Measurements from ENCODE around the gene SYT11.
"Not testable (repeated sequence)": the region's sequence is repeated elsewhere in the genome, so short reads cannot be mapped to it uniquely, and the experiment has no call there.

Gene SYT11

GRCh38 chr1:155899683-155900082 lies 40.3 kb downstream of the SYT11 start:
- no peak for DNase-seq (ENCODE audit: low read depth)

- DNase-seq (ENCODE audit: low read depth) = no peak
Measured at GRCh38 chr1:155900161-155900560, 40.8 kb downstream of the SYT11 start.

- DNase-seq (ENCODE audit: low read depth) = no peak
Measured at GRCh38 chr1:155904261-155904660, 44.9 kb downstream of the SYT11 start.

- DNase-seq (ENCODE audit: low read depth) = no peak
Measured at GRCh38 chr1:155909894-155910293, 50.5 kb downstream of the SYT11 start.

- no peak for DNase-seq (ENCODE audit: low read depth)
Measured at GRCh38 chr1:155910621-155911121, 51.3 kb downstream of the SYT11 start.

GRCh38 chr1:155911156-155912055 lies 52.0 kb downstream of the SYT11 start, which contains the start of gene RIT1:
Gene RIT1, minus strand, starts transcription at chr1:155911349. Its CDS starts 588 bp downstream, at chr1:155910761.
- no peak for DNase-seq (ENCODE audit: low read depth)

- DNase-seq (ENCODE audit: low read depth) = no peak
Measured at GRCh38 chr1:155912056-155912536, 52.7 kb downstream of the SYT11 start.

- DNase-seq (ENCODE audit: low read depth) = no peak
Measured at GRCh38 chr1:155913969-155914757, 54.8 kb downstream of the SYT11 start.

- DNase-seq (ENCODE audit: low read depth) = no peak
Measured at GRCh38 chr1:155918660-155919059, 59.3 kb downstream of the SYT11 start.

GRCh38 chr1:155919801-155920200 lies 60.4 kb downstream of the SYT11 start:
- no peak for DNase-seq (ENCODE audit: low read depth)

- no peak for DNase-seq (ENCODE audit: low read depth)
Measured at GRCh38 chr1:155920717-155921116, 61.4 kb downstream of the SYT11 start.

- DNase-seq (ENCODE audit: low read depth) = no peak
Measured at GRCh38 chr1:155925506-155925905, 66.1 kb downstream of the SYT11 start.

- DNase-seq (ENCODE audit: low read depth) = no peak
Measured at GRCh38 chr1:155929057-155929456, 69.7 kb downstream of the SYT11 start.

GRCh38 chr1:155930725-155931124 lies 71.4 kb downstream of the SYT11 start:
- DNase-seq (ENCODE audit: low read depth) = not testable (repeated sequence)

GRCh38 chr1:155931332-155932038 lies 72.1 kb downstream of the SYT11 start:
- DNase-seq (ENCODE audit: low read depth) = no peak

- no peak for DNase-seq (ENCODE audit: low read depth)
Measured at GRCh38 chr1:155932081-155932480, 72.7 kb downstream of the SYT11 start.

GRCh38 chr1:155932487-155932886 lies 73.1 kb downstream of the SYT11 start:
- no peak for DNase-seq (ENCODE audit: low read depth)

- DNase-seq (ENCODE audit: low read depth) = no peak
Measured at GRCh38 chr1:155933591-155934096, 74.3 kb downstream of the SYT11 start.

GRCh38 chr1:155934097-155934935 lies 74.9 kb downstream of the SYT11 start, which contains the start of gene KHDC4:
Gene KHDC4, minus strand, starts transcription at chr1:155934413. Its CDS starts 40 bp downstream, at chr1:155934373.
- DNase-seq (ENCODE audit: low read depth) = peak; percentile 95

Measured in non-pigmented ciliary epithelial cell (primary cell).